K562 (cell line): ENCODE measurements around the gene MRNIP. TPM values are rescaled to one million over a fixed set of nuclear protein-coding genes. Genes with fewer than 3 reads are reported as not detected.
A peak's percentile ranks its signal among the peaks of the same experiment; 100 is the strongest.

Experiments used
- CEBPG ChIP-seq, 3 experiments: fragments of 200-800 bp in 1 of 3; sonication (Bioruptor generic) in 1 of 3; sonication (generic) in 1 of 3; formaldehyde crosslinking in 1 of 3; IDR thresholded peaks in 2 of 3; conservative IDR thresholded peaks in 1 of 3; 2 replicates each; pipeline versions ENCODE4 v1.6.1 to v1.8.0; 2016 to 2022; ENCODE audit warnings: missing compliant biosample characterization in 2 of 3, missing genetic modification characterization in 2 of 3, mild to moderate bottlenecking in 1 of 3, missing genetic modification reagents in 1 of 3
- CREB1 ChIP-seq, 2 experiments: sonication (generic) in 1 of 2; formaldehyde crosslinking in 1 of 2; IDR thresholded peaks; 2 replicates each; pipeline versions ENCODE4 v1.6.1 to v1.8.0; 2012 to 2022; ENCODE audit warnings: inconsistent platforms in 1 of 2, mild to moderate bottlenecking in 1 of 2, missing genetic modification reagents in 1 of 2, moderate library complexity in 1 of 2
- DNMT1 ChIP-seq: fragments of 450-650 bp; IDR thresholded peaks from 2 replicates; pipeline ENCODE4 v1.6.1; 2016; ENCODE audit warnings: antibody characterized with exemption, mild to moderate bottlenecking
- ETS2 ChIP-seq: IDR thresholded peaks from 2 replicates; pipeline ENCODE4 v1.6.1; 2016; ENCODE audit warnings: borderline replicate concordance, missing genetic modification characterization, mild to moderate bottlenecking, moderate library complexity, missing compliant biosample characterization; ENCODE audit not compliant: poor library complexity, severe bottlenecking
- KAT7 ChIP-seq: sonication (generic); formaldehyde crosslinking; IDR thresholded peaks from 2 replicates; pipeline ENCODE4 v1.8.0; 2022; ENCODE audit warnings: missing genetic modification reagents, mild to moderate bottlenecking, borderline replicate concordance
- PHF20 ChIP-seq: fragments of 450-650 bp; IDR thresholded peaks from 2 replicates; pipeline ENCODE4 v1.6.1; 2018; ENCODE audit not compliant: partially characterized antibody
- POLR2AphosphoS2 ChIP-seq: IDR thresholded peaks from 2 replicates; pipeline ENCODE4 v1.6.1; 2012; ENCODE audit warnings: low read length, improper control_type of control experiment
- PTTG1 ChIP-seq: fragments of 450-650 bp; IDR thresholded peaks from 2 replicates; pipeline ENCODE4 v1.6.1; 2016; ENCODE audit warnings: low read depth, mild to moderate bottlenecking, missing genetic modification characterization, missing compliant biosample characterization
- RB1 ChIP-seq: fragments of 450-650 bp; IDR thresholded peaks from 2 replicates; pipeline ENCODE4 v1.6.1; 2017; ENCODE audit warnings: low read depth, mild to moderate bottlenecking
- ZFP91 ChIP-seq: sonication (generic); formaldehyde crosslinking; IDR thresholded peaks from 2 replicates; pipeline ENCODE4 v1.8.0; 2022; ENCODE audit warnings: mild to moderate bottlenecking, missing genetic modification reagents
- ZNF311 ChIP-seq: fragments of 250-450 bp; sonication (Bioruptor Pico); IDR thresholded peaks from 2 replicates; pipeline ENCODE4 v1.4.0; 2020; ENCODE audit warnings: mild to moderate bottlenecking, moderate library complexity
- ZNF655 ChIP-seq: fragments of 250-450 bp; sonication (Bioruptor Pico); IDR thresholded peaks from 2 replicates; pipeline ENCODE4 v1.5.0; 2021
- ZNF76 ChIP-seq: fragments of 250-450 bp; sonication (Bioruptor Pico); IDR thresholded peaks from 2 replicates; pipeline ENCODE4 v1.4.0; 2020; ENCODE audit warnings: mild to moderate bottlenecking, moderate library complexity, borderline replicate concordance
- polyA plus RNA-seq, 8 experiments: library from polyadenylated mRNA; depleted of rRNA in 4 of 8; stranded (reverse) in 5 of 8; unstranded in 3 of 8; fragments of >200 nt; fragmentation: Nextera tagmentation in 2 of 8; fragmentation: Illumina TruSeq in 1 of 8; extraction: Ambion mirVana in 2 of 8; extraction: Trizol in 1 of 8; gene quantifications; 2 replicates each; pipeline versions ENCODE4 v1.2.1 to v1.2.3, GENCODE V29; 2011 to 2014; ENCODE audit warnings: inconsistent platforms in 1 of 8, missing spikeins in 1 of 8
- total RNA-seq, 7 experiments: library from RNA; depleted of rRNA in 6 of 7; stranded (reverse); fragments of >200 nt in 6 of 7; fragmentation: Illumina TruSeq in 2 of 7; extraction: Trizol in 2 of 7; gene quantifications; 2 replicates each; pipeline versions ENCODE4 v1.2.1 to v1.2.3, GENCODE V29; 2011 to 2021; ENCODE audit warnings: low replicate concordance in 1 of 7
- TF ChIP-seq, protein P1 (sequence below): fragments of 250-450 bp; sonication (Bioruptor Pico); IDR thresholded peaks from 2 replicates; pipeline ENCODE4 v1.8.0; 2021; ENCODE audit warnings: borderline replicate concordance, mild to moderate bottlenecking, moderate library complexity; ENCODE audit not compliant: poor library complexity, severe bottlenecking
- TF ChIP-seq, protein P2 (sequence below), 2 experiments: IDR thresholded peaks; 2 replicates each; pipeline ENCODE4 v1.6.1; 2011; ENCODE audit warnings: borderline replicate concordance in 1 of 2, control low read depth in 1 of 2, low read depth in 1 of 2, low read length in 1 of 2, mild to moderate bottlenecking in 1 of 2, mixed read lengths in 1 of 2, moderate library complexity in 1 of 2; ENCODE audit not compliant: insufficient read depth in 1 of 2, insufficient read length in 1 of 2, poor library complexity in 1 of 2, severe bottlenecking in 1 of 2; ENCODE audit errors: extremely low read depth in 1 of 2
- TF ChIP-seq, protein P3 (sequence below): sonication (generic); formaldehyde crosslinking; IDR thresholded peaks from 2 replicates; pipeline ENCODE4 v1.8.1; 2023; ENCODE audit warnings: mild to moderate bottlenecking, missing genetic modification reagents

Gene MRNIP
- total and polyA plus RNA-seq, 9 of the 15 experiments (the other 6 are each of a cell fraction or from before 2014, with no cell fraction given), result 3.6 to 39.0 (median 16.8) TPM

DNA sequence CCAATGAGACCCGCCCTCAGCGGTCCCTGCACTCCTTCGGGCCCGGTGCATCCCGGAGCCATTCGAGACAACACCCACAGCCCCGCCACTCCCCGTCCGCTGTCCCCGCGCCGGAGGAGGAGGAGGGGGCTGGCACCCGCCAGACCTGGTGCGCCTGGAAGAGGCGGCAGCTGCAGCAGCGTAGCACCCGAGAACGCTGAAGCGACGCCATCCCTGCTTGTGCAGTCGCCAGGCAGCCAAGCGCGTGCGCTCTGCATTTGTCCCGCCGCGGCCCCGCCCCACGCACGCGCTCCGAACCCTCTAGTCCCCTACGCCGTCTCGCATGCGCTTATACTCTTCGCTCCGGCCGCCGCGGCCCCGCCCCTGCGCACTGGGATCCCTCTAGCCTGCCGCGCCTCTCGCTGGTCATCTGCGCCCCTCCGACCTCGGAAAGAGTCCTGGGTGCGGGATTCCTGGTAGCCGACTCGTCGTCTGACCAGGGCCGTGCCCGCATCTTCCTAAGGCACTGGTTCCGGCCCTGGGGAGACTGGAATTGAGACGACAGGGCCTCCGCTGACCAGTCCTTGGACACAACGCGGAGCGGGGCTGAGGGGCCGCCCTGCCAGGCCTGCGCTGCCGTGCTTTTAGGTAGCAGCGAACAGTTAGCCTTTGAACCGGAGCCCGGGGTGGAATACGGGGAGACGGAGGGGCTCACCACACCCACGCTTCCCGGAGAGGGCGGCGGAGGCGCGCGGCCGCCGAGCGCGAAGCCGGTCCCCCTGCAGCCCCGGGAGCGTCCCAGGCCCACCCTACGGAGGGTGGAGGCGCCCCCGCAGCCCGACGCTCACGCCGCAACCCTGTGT is at the start of gene MRNIP (continued):
- TF ChIP-seq, protein P1, sequence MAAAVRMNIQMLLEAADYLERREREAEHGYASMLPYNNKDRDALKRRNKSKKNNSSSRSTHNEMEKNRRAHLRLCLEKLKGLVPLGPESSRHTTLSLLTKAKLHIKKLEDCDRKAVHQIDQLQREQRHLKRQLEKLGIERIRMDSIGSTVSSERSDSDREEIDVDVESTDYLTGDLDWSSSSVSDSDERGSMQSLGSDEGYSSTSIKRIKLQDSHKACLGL, result no peak
- TF ChIP-seq CREB1 (IDR thresholded peaks at IDR 0.05) (0 out of 2 replicates have a peak, but pooled peaks have one; percentile 7), CREB1 (CRISPR knock-in tag; IDR thresholded peaks at IDR 0.05) (peak; percentile 57; the same call in 1 of the 2 replicates), DNMT1 (no peak), POLR2AphosphoS2 (peak; percentile 59; the same call in 1 of the 2 replicates), CEBPG (CRISPR knock-in tag; IDR thresholded peaks at IDR 0.05) (no peak), CEBPG (tag; conservative IDR thresholded peaks at IDR 0.05 in 1 of 2, IDR thresholded peaks at IDR 0.05 in 1 of 2) (no peak), ETS2 (tag) (no peak), ZFP91 (0 out of 2 replicates have a peak, but pooled peaks have one; percentile 8), ZNF655 (CRISPR knock-in tag) (no peak), ZNF76 (no peak), ZNF311 (no peak), PHF20 (peak; percentile 61), RB1 (peak; percentile 46; the same call in 1 of the 2 replicates), KAT7 (CRISPR knock-in tag) (no peak), PTTG1 (tag) (no peak)
- TF ChIP-seq, protein P2, sequence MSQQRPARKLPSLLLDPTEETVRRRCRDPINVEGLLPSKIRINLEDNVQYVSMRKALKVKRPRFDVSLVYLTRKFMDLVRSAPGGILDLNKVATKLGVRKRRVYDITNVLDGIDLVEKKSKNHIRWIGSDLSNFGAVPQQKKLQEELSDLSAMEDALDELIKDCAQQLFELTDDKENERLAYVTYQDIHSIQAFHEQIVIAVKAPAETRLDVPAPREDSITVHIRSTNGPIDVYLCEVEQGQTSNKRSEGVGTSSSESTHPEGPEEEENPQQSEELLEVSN (IDR thresholded peaks at IDR 0.05; ENCODE audit: borderline replicate concordance in 1 of 2, extremely low read depth in 1 of 2, insufficient read depth in 1 of 2, insufficient read length in 1 of 2, low read depth in 1 of 2, low read length in 1 of 2, poor library complexity in 1 of 2, severe bottlenecking in 1 of 2), result peak; percentile 85 to 89
- TF ChIP-seq, protein P3, sequence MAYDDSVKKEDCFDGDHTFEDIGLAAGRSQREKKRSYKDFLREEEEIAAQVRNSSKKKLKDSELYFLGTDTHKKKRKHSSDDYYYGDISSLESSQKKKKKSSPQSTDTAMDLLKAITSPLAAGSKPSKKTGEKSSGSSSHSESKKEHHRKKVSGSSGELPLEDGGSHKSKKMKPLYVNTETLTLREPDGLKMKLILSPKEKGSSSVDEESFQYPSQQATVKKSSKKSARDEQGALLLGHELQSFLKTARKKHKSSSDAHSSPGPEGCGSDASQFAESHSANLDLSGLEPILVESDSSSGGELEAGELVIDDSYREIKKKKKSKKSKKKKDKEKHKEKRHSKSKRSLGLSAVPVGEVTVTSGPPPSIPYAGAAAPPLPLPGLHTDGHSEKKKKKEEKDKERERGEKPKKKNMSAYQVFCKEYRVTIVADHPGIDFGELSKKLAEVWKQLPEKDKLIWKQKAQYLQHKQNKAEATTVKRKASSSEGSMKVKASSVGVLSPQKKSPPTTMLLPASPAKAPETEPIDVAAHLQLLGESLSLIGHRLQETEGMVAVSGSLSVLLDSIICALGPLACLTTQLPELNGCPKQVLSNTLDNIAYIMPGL (CRISPR knock-in tag), result peak; percentile 61; the same call in 1 of the 2 replicates
